K562 (cell line): ENCODE data around the gene LMCD1. TPM values are rescaled to one million over a fixed set of nuclear protein-coding genes. Genes with fewer than 3 reads are reported as not detected.

ENCODE experiments used
- ATAC-seq: fragments of 200-7000 bp; cut with Tn5 transposase; 3 replicates; pipeline ENCODE4 v1.9.1; 2020; ENCODE audit warnings: moderate library complexity
- BruUV-seq: library from RNA; stranded (reverse); fragments of 400-500 nt; replicated peaks from 2 replicates; lab custom pipeline; 2021; lab: Mats Ljungman, UMichigan
- CTCF ChIA-PET: fragments of 300-600 bp; formaldehyde crosslinking; extraction: SDS; loops from one replicate; lab custom pipeline; 2021; ENCODE audit warnings: low intra/inter-chr PET ratio; lab: Yijun Ruan, JAX
- POLR2A ChIA-PET: fragments of 300-600, 350-650 bp; sonication (Branson Sonifier 250); formaldehyde crosslinking; extraction: SDS; loops from one replicate; lab custom pipeline; 2021; ENCODE audit warnings: antibody characterized with exemption, inconsistent platforms; lab: Yijun Ruan, JAX
- DNase-seq, 4 experiments: peaks; one replicate each; pipeline versions ENCODE4 v3.0.0 to v3.0.0-alpha.2; 2011 to 2018; ENCODE audit warnings: low spot score in 3 of 4, mixed read lengths in 3 of 4; ENCODE audit errors: extremely low read depth in 1 of 4
- FAIRE-seq: peaks from 2 replicates; lab custom pipeline; 2011; peaks lifted over from hg19 to GRCh38; lab: Jason Lieb, UNC
- H2AFZ ChIP-seq: 2 replicates; pipeline ENCODE4 v1.6.0; 2011; ENCODE audit warnings: low read depth, low read length, control low read depth, inconsistent platforms
- H3K27ac ChIP-seq: fragments of 200-600 bp; 3 replicates; pipeline ENCODE4 v1.8.0; 2011; ENCODE audit warnings: low read depth, mild to moderate bottlenecking, control low read depth, inconsistent platforms, low read length, moderate library complexity, mixed read lengths; ENCODE audit errors: extremely low read depth
- H3K27me3 ChIP-seq, 2 experiments: fragments of 300-600 bp in 1 of 2; 2 replicates in 1 of 2; 3 replicates in 1 of 2; pipeline versions ENCODE4 v1.6.0 to v1.8.0; 2011; ENCODE audit warnings: inconsistent platforms in 2 of 2, low read length in 2 of 2, mild to moderate bottlenecking in 1 of 2, mixed read lengths in 1 of 2, moderate library complexity in 1 of 2; ENCODE audit not compliant: control insufficient read depth in 2 of 2, insufficient read depth in 2 of 2
- H3K36me3 ChIP-seq: fragments of 300-600 bp; 3 replicates; pipeline ENCODE4 v1.8.0; 2011; ENCODE audit warnings: mild to moderate bottlenecking, low read length, inconsistent platforms; ENCODE audit not compliant: control insufficient read depth, insufficient read depth
- H3K4me1 ChIP-seq, 2 experiments: fragments of 200-600 bp in 1 of 2; replicated peaks in 1 of 2; 2 replicates in 1 of 2; 3 replicates in 1 of 2; pipeline versions ENCODE4 v1.5.1 to v1.8.0; 2011; ENCODE audit warnings: inconsistent platforms in 2 of 2, low read length in 2 of 2, mild to moderate bottlenecking in 1 of 2, mixed read lengths in 1 of 2, moderate library complexity in 1 of 2; ENCODE audit not compliant: control insufficient read depth in 2 of 2, insufficient read depth in 2 of 2
- H3K4me2 ChIP-seq: 2 replicates; pipeline ENCODE4 v1.6.1; 2011; ENCODE audit warnings: low read length, control low read depth, inconsistent platforms, mixed read lengths; ENCODE audit not compliant: insufficient read depth
- H3K4me3 ChIP-seq: fragments of 200-600 bp; sonication (generic), shearing (Covaris generic); 2 replicates; pipeline ENCODE4 v1.5.1; 2016; ENCODE audit warnings: control low read depth, inconsistent platforms
- H3K79me2 ChIP-seq: fragments of 200-600 bp; 3 replicates; pipeline ENCODE4 v1.8.0; 2011; ENCODE audit warnings: low read length, inconsistent platforms; ENCODE audit not compliant: control insufficient read depth, insufficient read depth
- H3K9ac ChIP-seq, 2 experiments: 2 replicates each; pipeline versions ENCODE4 v1.6.0 to v1.6.1; 2011; ENCODE audit warnings: low read depth in 2 of 2, low read length in 2 of 2, control low read depth in 1 of 2, inconsistent platforms in 1 of 2, mild to moderate bottlenecking in 1 of 2, mixed read lengths in 1 of 2; ENCODE audit not compliant: insufficient read depth in 1 of 2
- H3K9me1 ChIP-seq: one replicate; pipeline ENCODE4 v1.6.0; 2011; ENCODE audit warnings: inconsistent platforms, mild to moderate bottlenecking, low read length, moderate library complexity; ENCODE audit not compliant: control insufficient read depth, insufficient read depth
- H3K9me3 ChIP-seq: replicated peaks from 2 replicates; pipeline ENCODE4 v1.5.1; 2011; ENCODE audit warnings: low read depth, low read length, inconsistent platforms; ENCODE audit not compliant: control insufficient read depth, insufficient read depth
- H4K20me1 ChIP-seq: replicated peaks from 2 replicates; pipeline ENCODE4 v1.6.1; 2011; ENCODE audit warnings: low read length, inconsistent platforms, mixed read lengths; ENCODE audit not compliant: control insufficient read depth, insufficient read depth
- CHD4 ChIP-seq: fragments of 200-600 bp; sonication (generic); IDR thresholded peaks from 3 replicates; pipeline ENCODE4 v1.6.1; 2012; ENCODE audit warnings: low read depth, mild to moderate bottlenecking, mixed read lengths, low read length, inconsistent platforms; ENCODE audit not compliant: insufficient read depth, insufficient replicate concordance, poor library complexity, severe bottlenecking
- FOXK2 ChIP-seq, 2 experiments: fragments of 450-650 bp; IDR thresholded peaks in 1 of 2; conservative IDR thresholded peaks in 1 of 2; 2 replicates each; pipeline ENCODE4 v1.6.1; 2016; ENCODE audit warnings: low read depth in 2 of 2, mild to moderate bottlenecking in 1 of 2
- KLF10 ChIP-seq: fragments of 250-450 bp; sonication (Bioruptor Pico); IDR thresholded peaks from 2 replicates; pipeline ENCODE4 v1.6.1; 2021; ENCODE audit warnings: matching md5 sums
- POLR2AphosphoS2 ChIP-seq: IDR thresholded peaks from 2 replicates; pipeline ENCODE4 v1.6.1; 2012; ENCODE audit warnings: low read length, improper control_type of control experiment
- ZBTB7A ChIP-seq: IDR thresholded peaks from 2 replicates; pipeline ENCODE4 v1.6.1; 2011; ENCODE audit warnings: low read depth, mild to moderate bottlenecking, low read length, moderate library complexity, borderline replicate concordance; ENCODE audit not compliant: control insufficient read depth
- WGBS: fragments of 100-300 bp; shearing (Covaris generic); methylation state at CpG from one replicate; pipeline ENCODE4 v1.1.6; 2016; ENCODE audit warnings: low coverage, mixed read lengths; ENCODE audit not compliant: insufficient coverage; ENCODE audit errors: missing lambda C conversion rate; 5-methylcytosine and 5-hydroxymethylcytosine counted together
- in situ Hi-C: fragments of 300-500 bp; cut with MboI; formaldehyde crosslinking; loops from 4 replicates; pipeline ENCODE4 v1.15.0; 2018; ENCODE audit warnings: inconsistent platforms, mixed read lengths
- intact Hi-C: fragments of 100-400 bp; cut with micrococcal nuclease; formaldehyde crosslinking; loops from 2 replicates; pipeline ENCODE4 v1.14.2; 2022
- polyA plus RNA-seq, 8 experiments: library from polyadenylated mRNA; depleted of rRNA in 4 of 8; stranded (reverse) in 5 of 8; unstranded in 3 of 8; fragments of >200 nt; fragmentation: Nextera tagmentation in 2 of 8; fragmentation: Illumina TruSeq in 1 of 8; extraction: Ambion mirVana in 2 of 8; extraction: Trizol in 1 of 8; gene quantifications; 2 replicates each; pipeline versions ENCODE4 v1.2.1 to v1.2.3, GENCODE V29; 2011 to 2014; ENCODE audit warnings: inconsistent platforms in 1 of 8, missing spikeins in 1 of 8
- total RNA-seq, 7 experiments: library from RNA; depleted of rRNA in 6 of 7; stranded (reverse); fragments of >200 nt in 6 of 7; fragmentation: Illumina TruSeq in 2 of 7; extraction: Trizol in 2 of 7; gene quantifications; 2 replicates each; pipeline versions ENCODE4 v1.2.1 to v1.2.3, GENCODE V29; 2011 to 2021; ENCODE audit warnings: low replicate concordance in 1 of 7
- TF ChIP-seq, protein P1 (sequence below): fragments of 200-400 bp; formaldehyde crosslinking; IDR thresholded peaks from 2 replicates; pipeline ENCODE4 v1.6.1; 2017; ENCODE audit warnings: mild to moderate bottlenecking, low read depth, low read length, moderate library complexity

Gene LMCD1
- total and polyA plus RNA-seq, 9 of the 15 experiments (the other 6 are each of a cell fraction or from before 2014, with no cell fraction given): 0.60 TPM; not detected in 8

DNA sequence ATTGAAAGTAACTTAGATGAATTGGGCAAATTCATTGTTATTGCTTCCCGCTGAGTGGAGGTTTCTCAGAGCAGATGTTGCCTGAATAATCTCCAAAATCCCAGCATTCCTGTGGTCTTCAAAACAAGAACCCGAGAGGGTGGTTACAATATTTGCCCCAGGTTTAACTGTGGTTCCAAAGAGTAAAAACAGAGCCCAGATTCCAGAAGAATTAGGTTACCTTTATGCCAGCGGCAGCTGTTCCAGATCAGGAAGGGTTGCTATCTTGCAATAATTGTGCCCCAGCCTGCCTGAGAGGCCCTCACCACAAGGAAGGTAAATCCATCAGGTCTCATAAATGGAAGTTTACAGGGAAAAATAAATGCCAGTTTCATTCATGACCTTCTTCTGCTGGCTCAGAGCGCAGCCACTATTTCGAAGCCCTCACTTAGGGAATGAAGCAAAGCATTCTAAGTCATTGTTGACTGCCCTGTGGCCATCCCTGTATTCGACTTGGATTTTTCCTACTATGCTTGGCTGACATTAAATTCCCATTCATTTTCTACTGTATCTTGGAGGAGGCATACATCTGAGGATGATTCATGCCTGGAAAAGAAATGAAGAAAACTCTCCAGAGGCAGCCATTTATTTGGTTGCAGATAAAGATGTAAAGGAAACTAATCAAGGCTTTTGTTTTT lies 88.4 kb downstream of the LMCD1 start (continued):
- TF ChIP-seq CHD4: no peak

DNA sequence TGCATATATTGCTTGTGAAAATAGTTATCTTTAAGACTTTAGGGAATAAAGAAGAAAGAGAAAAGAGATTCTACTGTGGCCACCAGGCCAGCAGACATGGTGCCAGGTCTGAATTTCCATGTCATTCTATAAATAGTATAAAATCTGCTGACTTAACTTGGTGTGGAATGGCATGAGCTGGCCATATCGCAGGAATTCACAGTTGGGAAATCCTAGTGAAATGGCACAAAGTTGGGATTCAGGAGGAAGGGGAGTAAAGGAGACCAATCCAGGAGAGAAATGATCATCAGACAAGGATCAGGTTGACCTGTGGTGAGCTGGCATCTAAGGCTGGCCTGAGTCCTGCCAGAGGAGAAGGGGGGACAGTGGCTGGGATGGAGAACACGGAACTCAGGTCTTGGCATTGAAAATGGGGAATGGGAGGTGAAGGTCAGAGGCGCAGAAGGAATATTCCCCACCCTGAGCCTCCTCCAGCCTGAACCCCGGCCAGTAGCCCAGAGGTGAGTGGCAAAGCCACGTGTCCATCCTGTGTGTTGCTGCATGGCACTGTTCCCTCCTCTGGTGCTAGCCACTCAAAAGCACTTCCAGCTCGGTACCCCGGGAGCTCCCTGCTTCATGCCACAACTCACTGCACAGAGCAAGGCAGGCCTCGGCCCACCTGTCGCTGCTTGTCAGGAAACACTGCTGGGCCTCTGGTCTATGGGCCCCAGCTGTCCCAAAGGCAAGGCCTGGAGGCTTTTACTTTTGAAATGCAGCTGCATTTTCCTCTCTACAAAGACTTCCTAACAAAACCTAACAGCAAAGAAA lies 91.6 kb downstream of the LMCD1 start:
- in situ Hi-C loops: no loop called here

More for the DNA sequence above, 91.6 kb downstream of the LMCD1 start:
- no peak for ATAC-seq
- no peak overlapping the region for H2AFZ ChIP-seq
- H3K9me1 ChIP-seq: no peaks in the 10 kb centered on the region
- no peaks in the 10 kb centered on the region for H3K4me1 ChIP-seq
- H3K27me3 ChIP-seq: peaks cover 0 to 23% of the 10 kb centered on the region in 2 experiments; a peak in 3 of 5 replicates
- CTCF ChIA-PET: no interaction called here
- H3K9me3 ChIP-seq: no peaks in the 10 kb centered on the region
- H3K36me3 ChIP-seq: no peaks in the 10 kb centered on the region
- TF ChIP-seq ZBTB7A: no peak
- no peak for TF ChIP-seq POLR2AphosphoS2
- TF ChIP-seq, protein P1, sequence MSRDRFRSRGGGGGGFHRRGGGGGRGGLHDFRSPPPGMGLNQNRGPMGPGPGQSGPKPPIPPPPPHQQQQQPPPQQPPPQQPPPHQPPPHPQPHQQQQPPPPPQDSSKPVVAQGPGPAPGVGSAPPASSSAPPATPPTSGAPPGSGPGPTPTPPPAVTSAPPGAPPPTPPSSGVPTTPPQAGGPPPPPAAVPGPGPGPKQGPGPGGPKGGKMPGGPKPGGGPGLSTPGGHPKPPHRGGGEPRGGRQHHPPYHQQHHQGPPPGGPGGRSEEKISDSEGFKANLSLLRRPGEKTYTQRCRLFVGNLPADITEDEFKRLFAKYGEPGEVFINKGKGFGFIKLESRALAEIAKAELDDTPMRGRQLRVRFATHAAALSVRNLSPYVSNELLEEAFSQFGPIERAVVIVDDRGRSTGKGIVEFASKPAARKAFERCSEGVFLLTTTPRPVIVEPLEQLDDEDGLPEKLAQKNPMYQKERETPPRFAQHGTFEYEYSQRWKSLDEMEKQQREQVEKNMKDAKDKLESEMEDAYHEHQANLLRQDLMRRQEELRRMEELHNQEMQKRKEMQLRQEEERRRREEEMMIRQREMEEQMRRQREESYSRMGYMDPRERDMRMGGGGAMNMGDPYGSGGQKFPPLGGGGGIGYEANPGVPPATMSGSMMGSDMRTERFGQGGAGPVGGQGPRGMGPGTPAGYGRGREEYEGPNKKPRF: no peak
- no peak for TF ChIP-seq FOXK2 (conservative IDR thresholded peaks at IDR 0.05 in 1 of 2, IDR thresholded peaks at IDR 0.05 in 1 of 2; ENCODE audit: low read depth in 2 of 2)
- no peak for TF ChIP-seq KLF10 (CRISPR knock-in tag)
- TF ChIP-seq, all 486 proteins: peak for 0
- Histone ChIP-seq H3K4me2 (no peak overlapping the region), H3K4me3 (no peak overlapping the region), H4K20me1 (no peaks in the 10 kb centered on the region), H3K9ac (0 out of 4 replicates have a peak overlapping the region, but pooled peaks of 1 of the 2 experiments have one; percentile 36), H3K79me2 (no peaks in the 10 kb centered on the region), H3K27ac (no peak overlapping the region)
- intact Hi-C loops: no loop called here
- WGBS: 2% methylated on average over 9 of the region's 9 CpGs
- BruUV-seq: no TSS peak
- POLR2A ChIA-PET: no interaction called here
- DNase-seq (no peak), FAIRE-seq (no peak)
